GM18861 (cell line): Measurements from ENCODE around the gene LTBR.

Experiments
- ATAC-seq: cut with Tn5 transposase; IDR thresholded peaks from one replicate; pipeline ENCODE4 v1.9.1; 2021; ENCODE audit not compliant: unreplicated experiment

Gene LTBR

DNA sequence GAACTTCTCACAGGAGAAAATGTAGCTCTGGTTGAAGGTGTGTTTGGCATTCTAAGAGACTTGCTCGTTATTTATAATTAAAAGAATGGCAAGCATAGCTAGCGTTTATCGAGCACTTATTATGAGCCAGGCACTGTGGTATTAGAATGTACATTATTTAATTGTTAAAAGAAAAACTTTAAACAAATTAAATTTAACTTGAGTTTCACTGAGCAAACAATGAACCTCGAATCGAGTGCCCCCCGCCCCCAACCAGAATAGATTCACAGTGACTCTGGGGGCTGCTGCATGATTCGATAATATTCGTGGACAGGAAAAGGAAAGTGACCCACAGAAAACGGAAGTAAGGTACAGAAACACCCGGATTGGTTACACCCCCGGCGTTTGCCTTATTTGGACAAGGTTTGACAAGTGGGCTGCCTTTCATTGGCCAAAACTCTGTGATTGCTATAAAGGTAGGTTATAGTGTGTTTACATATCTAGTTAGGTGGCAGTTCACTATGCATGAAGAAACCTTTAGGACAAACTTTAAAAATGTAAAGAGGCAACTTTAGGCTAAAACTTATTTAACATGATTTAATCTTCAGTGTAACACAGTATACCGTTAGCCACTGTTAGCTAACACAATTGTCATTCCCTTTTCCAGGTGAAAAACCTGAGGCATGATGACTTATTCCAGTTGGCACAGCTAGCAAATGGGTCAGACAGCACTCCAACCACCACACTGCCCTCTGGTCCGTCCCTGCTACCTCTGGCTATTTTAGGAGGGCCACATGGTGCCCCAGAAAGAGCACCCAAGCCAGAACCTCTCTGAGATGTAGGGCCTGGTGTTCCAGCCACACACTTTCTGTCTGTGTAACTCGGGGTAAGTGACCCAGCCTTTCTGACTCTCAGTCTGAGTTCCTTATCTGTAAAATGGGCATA is 15.7 kb upstream of the LTBR start:
- ATAC-seq: no peak

DNA sequence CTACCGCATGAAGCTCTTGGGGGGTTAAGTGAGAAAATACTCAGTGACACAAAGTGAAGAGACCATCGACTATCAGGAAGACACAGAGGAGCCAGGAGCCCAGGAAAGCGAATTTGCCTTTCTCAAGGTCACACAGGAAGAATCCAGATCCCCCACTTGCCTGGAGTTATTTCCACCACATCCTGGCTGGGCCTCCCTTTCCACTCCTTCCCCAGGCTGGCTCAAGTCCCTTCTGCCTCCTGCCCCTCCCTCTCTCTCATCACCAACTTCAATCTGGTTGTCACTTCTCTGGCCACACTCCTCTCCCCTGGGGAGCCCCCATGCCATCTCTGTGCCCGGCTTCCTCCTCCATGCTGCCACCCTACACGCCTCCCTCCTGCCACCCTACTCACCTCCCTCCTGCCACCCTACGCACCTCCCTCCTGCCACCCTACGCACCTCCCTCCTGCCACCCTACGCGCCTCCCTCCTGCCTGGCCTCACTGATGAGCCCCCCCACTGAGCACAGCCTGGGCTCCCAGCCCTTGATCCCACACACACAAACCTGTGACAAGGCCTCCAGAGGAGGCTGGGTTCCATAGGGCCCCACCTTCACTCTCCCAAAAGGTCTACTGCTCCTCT is 14.9 kb upstream of the LTBR start:
- no peak for ATAC-seq

DNA sequence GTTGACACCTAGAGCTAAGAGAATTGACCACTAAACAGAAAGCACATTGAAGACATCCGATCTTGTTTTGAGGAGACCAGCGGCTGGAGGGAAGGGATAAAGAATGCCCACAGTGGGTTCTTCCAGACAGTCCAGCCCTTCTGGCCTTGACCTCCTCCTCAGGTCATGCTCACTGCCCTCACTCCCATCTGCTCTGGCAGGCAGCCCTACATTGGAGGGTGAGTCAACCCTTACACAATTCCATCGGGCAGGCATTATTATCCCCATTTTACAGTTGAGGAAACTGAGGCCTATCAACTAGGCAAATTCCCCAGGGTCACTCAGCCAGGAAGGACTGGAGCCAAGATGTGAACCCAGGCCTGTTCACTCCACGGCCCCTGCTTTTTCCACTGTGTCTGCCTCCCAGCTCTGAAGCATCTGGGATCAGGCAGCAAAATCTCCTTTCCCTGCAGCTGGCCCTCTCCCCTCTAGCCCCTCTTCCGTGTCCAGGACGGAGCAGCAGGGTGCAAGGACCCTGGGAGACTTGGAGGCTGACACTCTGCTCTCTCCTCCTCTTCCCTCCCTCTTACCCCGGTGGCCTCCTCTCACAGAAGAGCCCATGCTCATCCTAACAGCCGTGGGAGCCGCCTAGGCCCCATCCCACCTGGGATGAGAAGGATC is 13.9 kb upstream of the LTBR start:
- ATAC-seq: no peak

DNA sequence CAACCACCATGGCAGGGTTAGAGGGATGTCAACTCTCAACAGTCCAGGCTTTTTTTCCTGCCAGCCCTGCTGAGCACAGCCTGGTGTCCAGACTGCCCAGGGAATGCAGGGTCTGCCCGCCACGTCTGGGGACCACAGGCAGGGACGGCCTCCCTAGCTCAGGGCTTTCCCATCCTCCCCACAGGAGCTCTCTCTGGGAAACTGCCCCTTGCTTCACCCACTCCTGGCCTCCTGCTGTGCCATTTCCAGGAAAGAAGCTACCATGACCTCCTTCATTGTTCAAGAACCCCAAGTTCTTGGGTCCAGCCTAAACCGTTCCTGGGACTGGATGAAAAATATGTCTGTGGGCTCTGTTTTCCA is 13.4 kb upstream of the LTBR start:
- no peak for ATAC-seq

DNA sequence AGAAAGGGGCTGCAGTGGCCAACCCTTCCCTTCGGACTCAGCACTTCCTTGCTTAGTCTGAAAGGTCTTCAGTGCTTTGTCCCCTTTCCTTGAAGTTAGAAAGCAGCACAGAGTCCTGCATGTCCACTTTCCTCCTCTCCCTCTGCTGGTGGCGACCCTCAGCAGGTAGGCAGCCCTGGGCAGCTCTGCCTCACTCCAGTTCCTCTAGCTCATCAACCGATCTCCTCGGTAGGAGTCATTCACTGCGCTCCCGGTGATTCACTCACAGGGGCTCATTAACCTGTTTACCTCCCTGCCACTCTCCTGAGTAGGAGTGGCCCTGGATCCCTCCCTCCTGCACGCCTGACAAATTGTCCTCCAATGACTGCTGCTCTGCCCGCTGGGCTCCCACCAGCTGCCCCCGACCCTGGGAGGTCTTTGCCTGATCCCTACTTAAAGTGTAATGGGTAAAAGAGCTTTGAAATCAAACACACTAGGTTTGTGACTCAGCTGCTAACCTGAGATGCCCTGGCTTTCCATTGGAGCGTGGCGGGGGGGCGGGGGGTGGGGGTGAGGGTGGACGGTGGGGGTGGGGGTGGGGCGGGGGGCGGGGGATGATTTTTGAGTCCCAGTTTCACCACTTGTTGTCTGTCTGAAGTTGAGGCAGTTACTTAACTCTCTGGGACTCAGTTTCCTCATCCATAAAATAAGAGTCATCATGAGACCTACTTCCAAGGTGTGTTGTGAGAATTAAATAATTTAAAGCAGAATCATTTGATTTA is 12.8 kb upstream of the LTBR start:
- ATAC-seq: no peak

DNA sequence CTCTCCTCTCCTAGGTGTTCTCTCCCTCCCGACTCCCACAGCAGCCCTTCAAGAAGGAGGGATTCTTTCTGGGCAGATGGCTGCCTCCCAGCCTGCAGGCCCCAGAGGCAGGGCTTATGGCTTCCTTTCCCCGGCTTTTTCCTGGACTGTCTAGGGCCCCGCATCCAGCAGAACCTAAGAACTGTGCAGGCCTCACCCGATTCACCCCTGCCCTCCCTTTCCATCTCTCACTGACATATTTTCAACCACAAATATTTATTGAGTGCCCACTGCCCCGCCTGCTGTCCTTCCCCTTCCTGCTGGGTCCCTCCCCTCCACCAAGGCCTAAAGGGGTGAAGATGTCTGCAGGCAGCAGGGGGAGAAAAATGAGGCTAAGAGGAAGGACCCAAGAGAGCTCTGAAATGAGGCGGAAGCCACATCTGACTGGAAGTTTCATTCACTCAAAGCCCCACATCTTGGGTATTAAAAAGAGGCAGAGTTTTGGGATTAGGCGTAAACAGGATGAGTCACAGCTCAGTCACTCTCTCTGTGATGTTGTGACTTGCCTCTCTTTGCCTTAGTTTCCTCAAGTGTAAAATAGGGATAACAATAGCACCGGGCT is 11.5 kb upstream of the LTBR start:
- ATAC-seq: no peak

DNA sequence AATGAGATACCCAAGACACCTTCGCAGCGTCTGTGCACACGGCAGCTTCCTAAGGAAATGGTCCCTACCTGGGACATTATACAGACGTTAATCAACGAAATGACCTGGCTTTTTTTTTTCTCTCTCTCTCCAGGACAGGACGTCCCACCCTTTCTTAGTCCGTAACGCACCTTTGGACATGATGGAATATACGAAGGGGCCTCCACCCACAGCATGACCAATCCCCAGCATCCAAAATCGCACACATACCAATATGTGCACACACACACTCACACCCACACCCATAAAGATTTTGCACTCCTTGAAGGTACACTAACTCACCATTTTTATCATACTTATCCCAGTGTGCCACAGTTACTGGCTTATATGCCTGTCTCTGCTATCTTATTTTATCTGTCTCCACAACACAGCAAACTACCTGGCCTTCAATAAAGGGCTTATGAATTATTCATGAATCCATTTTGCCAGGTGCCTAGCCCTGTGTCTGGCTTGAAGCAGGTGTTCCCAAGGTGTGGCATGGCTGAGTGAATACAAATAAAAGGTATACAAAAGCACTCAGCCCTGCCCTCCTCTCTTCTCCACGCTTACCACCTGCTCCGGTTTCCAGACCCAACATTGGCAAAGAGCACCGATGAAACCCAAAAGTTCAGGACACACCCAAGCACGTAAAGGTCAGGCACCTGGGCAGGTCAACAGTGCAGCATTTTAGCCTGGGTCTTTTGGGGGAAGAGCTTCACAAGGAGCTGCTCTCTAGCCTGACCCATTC is 10.8 kb upstream of the LTBR start:
- no peak for ATAC-seq

DNA sequence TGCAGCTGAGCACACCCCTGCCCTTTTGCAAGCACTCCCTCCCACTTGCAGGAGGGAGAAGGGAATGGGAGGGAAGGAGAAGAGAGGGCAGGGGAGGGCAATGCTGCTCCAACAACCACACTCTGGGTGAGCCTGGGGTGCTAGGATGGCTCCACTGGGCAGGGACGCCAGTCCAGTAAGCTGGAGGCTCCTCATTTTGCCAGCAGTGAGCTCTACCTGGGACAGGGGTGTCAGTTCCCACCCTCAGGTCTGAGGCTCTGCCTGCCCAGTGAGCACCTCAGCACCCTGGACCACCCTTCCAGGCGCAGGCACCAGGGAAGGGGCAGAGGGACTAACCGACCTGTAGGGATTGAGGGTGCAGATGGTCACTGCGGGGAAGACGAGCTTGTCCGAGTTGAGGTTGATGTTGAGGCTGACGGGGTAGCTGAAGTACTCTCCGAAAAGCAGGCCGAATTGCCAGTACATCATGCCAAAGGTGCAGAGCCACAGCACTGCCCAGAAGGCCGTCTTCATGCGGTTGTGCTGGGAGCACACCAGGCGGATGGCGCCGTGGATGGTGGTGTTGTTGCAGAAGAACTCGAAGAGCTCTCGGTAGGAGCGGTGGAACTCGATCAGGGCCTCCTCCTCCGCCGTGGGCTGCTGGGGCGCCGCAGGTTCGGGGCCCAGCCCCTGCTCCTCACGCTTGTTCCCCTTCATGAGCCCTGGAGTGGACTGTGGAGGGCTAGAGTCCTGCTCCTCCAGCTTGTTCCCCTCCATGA is 9.8 kb upstream of the LTBR start:
- ATAC-seq: no peak

DNA sequence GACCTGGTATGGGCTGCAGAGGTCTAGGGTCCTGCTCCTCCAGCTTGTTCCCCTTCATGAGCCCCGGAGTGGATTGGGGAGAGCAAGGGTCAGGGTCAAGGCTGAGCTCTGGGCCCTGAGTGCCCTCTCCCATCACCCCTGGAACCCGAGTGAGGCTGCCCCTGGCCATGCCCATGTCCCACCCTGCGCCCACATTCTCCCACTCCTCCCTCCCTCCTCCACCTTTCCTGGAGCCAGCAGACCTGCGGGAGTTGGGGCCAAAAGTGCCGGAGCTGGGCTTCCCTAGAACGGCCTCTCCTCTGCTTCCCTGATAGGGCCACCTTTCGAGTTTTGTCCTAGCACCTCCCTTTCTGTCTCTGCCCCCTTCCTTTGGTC is 9.2 kb upstream of the LTBR start:
- ATAC-seq: no peak

DNA sequence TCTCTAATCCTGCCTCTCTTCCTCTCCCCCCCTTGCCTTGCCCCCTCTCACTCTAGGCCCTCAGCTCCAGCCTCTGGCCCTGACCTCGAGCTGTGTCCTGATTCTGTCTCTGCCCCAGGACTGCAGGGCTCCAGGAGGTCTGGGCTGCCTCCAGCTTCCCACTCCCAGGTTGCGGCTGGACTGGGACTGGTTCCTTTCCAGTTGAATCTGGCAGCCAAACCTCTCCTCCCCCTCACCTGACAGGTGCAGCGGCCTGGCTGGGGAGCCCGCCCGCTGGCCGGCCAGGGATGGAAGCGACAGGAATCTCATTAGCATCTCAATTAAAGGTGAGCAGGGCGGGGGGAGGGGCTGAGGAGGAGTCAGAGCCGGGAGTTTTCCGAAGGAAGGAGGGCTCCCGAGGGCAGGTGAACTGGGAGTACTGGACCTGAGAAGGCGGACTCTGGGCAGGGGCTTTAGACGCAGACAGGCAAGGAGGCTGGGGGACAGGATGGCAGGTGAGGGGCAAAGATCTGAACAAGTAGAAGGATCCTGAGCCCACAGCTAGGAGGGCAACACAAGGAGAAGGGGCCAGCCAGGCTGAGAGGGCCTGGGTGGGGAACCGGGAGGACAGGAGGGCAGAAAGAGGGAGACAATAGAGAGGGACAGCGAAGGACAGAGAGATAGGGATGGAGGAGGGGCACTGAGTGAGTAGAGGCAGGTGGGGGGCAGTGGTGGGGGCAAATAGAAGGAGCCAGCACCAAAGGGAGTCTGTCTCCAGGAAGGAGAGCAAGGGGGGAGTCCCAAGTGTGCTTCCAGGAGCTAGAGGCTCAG is 8.5 kb upstream of the LTBR start, which contains the start of gene SCNN1A:
TSS of gene SCNN1A (minus strand) at position 295 of the 810 bp plus-strand sequence. CDS start 780 bp downstream, outside the sequence.
- no peak for ATAC-seq

DNA sequence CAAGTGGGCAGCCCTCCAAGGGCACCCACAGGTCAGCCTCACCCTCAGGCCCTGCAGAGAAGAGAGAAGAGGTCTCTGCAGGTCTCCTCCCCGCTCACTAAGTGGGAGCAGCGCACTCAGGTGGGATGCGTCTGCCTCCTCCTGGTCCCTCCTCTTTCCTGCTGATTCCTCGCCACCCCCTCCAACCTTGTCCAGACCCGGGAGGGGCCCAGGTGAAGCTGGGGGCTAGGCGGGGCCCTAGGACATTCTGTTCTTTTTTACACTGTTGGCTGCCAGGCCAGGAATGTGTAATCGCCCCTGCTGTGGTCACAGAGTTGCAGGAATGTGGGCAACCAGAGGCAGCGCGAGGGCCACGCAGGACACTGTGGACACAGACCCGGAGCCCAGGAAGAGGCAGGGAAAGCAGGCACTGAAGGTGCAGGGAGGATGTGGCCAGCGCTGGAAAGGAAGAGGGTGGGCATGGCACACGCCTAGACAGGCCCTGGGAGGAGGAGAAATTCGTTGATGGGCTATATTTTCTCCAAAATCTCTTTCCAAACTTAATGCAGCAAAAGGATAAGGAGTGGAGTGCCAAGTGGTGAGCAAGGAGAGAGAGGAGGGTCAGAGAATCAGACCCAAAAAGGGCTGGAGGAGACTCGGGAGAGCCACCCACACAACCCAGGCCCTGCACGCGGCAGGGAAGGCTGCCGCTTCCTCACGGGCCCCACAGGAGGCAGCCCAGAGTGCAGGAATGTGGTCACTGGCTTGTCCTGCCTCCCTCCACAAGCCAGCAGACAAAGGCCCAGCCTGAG is 7.7 kb upstream of the LTBR start:
- no peak for ATAC-seq

DNA sequence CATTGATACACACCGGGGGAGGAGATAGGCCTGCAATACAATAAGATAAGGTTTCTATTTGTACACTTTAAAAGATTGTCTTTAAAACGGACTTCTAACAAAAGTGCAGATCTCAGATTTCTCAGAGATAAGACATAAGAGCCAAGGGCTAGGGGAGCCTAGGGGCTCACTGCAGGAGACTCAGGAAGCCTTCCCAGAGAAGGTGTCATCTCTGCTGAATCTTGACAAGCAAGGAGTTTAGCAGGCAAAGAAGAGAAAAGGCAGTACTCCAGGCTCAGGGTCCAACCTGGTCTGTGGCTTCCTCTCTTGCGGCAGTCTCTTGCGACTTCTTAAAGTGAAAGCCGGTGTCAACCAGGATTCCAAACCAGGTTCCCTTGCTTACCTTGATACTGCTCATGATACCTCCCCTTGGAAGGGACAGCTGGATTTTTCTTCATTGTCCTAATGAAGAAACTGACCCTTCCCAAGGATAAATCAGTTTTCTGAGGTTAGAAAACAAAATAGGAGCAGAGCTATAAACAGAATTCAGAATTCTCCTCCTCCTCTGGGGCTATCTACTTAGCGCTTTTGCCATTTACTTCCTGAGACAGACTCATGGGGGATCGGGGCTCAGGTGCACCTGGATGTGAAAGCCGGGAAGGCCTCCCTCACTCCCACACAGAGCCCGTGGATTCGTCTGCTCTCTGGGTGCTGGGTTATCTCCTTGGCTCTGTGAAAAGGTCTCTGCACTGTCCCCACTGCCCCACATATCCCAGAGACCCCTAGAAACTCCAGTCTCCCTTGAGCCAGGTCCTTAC is 6.9 kb upstream of the LTBR start:
- ATAC-seq: no peak

DNA sequence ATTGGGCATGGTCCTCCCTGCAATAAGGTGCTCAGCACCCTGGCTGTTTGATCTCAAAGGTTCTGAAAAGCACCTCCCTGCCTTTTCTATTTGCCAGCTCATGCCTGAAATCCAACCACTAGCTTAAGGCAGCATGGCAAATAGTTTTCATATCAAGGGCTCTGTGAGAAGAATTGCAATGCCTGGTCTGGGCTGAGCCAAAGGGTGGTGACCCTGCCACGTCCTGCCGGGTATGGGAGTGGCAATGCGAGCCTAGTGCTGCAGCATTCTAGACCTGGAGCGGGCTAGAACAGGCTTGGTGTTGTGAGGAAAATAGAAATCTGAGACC is 6.3 kb upstream of the LTBR start:
- ATAC-seq: no peak

DNA sequence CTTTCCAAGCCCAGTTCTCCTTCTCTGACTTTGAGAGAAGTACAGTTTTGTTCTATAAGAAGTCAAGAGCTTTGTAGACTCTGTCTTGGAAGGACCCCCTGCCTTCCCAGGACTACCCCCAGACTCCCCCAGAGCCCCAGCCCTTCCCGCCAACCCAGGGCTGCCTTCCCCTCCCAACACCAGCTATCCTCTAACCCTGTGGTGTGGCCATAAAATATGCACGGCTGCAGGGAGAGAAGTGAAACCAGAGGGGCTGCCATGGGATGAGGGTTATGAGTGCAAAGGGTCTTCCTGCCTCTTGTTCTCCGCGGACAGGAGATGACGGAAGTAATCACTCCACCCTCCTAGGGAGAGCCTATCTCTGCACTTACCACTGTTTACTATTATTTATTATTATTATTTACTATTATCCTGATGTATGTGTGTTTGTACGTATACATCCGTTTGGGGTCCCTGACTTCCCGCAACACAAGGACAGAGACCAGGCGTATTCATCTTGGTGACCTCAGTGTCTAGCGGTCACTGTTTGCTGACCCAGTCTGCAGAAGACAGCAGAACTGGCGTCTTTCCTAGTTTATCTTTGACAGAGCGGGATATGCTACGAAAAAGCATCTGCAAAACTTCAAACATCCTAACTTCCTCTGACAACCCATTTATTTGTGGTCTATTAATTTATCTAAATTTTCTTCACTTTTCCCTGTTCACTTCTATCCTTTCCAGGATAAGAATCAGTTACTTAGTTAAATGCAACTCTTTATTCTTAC is 5.1 kb upstream of the LTBR start:
- ATAC-seq: no peak

DNA sequence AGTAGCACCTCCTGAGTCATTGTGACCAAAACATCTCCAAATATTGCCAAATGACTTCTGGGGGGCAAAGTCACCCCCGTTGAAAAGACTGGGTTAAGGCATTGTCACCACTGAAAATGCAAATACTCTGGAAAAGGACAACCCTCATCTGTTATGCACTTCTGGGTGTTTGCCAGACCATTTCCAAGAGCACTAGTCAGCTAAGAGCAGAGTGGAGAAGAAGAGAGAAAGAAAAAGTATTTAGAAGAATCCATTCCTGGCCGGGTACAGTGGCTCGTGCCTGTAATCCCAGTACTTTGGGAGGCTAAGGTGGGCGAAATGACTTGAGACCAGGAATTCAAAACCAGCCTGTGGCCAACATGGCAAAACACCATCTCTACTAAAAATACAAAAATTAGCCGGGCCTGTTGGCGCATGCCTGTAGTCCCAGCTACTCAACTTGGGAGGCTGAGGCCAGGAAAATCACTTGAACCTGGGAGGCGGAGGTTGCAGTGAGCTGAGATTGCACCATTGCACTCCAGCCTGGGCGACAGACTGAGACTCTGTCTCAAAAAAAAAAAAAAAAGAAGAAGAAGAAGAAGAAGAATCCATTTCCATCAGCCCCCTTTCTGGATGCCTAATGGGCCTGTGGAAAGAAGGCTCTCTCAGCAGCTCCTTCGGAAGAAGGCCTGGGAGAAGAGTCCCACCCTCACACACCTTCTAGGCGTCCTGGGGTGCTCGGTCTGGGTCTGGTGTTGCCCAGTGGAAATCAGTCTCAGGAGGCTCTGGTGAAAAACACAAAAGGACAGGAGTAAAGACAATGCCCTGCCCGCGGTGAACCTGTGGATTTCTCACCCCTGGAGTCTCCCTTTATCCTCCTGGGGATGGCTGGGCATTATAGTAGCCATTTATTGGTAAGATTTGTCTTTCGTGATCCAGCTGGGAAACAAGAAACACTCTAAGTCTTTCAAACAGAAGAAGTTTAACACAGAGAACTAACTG is 3.5 kb upstream of the LTBR start:
- no peak for ATAC-seq
